NCI-H748 treated with DMSO at 0.1 percent for 48 hours (cell line): ENCODE measurements around the gene CFTR.
"Not testable (repeated sequence)": the region's sequence is repeated elsewhere in the genome, so short reads cannot be mapped to it uniquely, and the experiment has no call there.

Source experiments
- DNase-seq: peaks from one replicate; lab custom pipeline; 2025; lab: John Stamatoyannopoulos, UW

The CFTR gene

GRCh38 chr7:117688126-117688525 lies 208.3 kb downstream of the CFTR start:
- no peak for DNase-seq

DNA sequence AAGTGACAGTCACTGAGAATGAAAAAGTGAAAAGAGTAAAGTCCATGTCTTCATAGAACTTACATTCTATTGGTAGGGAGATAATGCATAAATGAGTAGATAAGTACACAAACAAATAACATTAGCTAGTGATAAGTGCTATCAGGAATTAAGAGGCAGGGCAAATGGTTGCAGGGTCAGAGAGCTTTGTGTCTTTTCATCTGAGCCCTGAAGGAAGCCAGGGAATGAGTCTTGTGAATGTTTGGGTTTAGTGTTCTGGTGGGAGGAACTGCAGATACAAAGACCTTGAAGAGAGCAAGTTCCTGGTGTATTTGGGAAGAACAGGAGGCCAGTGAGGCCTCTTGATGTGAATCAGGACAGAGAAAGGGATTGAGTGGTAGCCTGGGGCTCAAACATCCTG lies 209.6 kb downstream of the CFTR start:
- DNase-seq = no peak

GRCh38 chr7:117690147-117690546 lies 210.3 kb downstream of the CFTR start:
- DNase-seq = no peak

- no peak for DNase-seq
Measured at GRCh38 chr7:117692338-117692737, 212.5 kb downstream of the CFTR start.

- no peak for DNase-seq
Measured at GRCh38 chr7:117698018-117698417, 218.2 kb downstream of the CFTR start.

DNA sequence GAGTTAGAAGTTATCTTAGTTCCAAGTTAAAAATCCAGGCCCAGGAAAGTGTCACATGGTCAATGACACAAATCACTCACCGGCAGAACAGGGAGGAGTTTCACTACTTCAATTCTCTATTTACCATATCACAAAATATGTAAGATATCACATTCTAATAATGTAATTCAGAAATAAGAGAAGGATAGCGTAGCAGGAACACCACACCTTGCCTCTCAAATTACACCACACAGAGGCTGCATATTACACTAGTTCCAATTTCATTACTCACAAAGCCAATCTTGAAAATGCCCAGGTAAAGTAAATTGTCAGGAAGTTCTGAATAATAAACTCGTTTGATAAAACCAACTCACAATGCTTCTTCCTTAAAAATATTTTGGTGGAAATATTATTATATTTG lies 224.2 kb downstream of the CFTR start:
- no peak for DNase-seq

- DNase-seq = no peak
Measured at GRCh38 chr7:117705630-117706029, 225.8 kb downstream of the CFTR start.

DNA sequence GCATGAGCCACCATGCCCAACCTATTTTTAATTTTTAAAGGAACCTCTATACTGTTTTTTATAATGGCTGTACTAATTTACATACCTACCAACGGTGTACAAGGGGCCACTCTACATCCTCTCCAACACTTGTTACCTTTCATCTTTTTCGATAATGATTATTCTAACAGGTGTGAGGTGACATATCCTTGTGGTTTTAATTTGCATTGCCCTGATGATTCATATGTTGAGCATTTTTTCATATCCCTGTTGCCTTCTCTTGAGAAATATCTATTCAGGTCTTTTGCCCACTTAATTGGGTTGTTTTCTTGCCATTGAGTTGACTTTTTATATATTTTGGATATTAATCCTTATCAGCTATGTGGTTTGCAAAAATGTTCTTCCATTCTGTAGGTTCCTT lies 226.4 kb downstream of the CFTR start:
- DNase-seq = no peak

DNA sequence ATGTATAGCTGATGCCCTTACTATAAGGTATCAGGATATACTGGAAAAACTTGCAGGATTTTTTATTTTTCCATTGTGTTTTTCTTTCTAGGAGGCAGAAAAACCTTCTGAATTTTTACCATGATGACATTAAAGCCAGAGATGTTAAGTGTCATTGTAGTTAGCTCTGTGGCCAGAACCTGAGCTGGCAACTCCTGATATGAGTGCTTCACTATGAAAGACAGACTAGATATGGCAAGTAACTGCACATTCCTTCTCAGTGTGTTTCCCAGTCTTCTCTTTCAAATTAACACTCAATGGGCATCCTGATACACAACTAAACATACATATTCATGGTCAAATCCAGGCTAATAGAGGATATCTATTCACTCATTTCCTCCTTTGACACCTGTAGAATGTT lies 227.3 kb downstream of the CFTR start:
- no peak for DNase-seq

DNA sequence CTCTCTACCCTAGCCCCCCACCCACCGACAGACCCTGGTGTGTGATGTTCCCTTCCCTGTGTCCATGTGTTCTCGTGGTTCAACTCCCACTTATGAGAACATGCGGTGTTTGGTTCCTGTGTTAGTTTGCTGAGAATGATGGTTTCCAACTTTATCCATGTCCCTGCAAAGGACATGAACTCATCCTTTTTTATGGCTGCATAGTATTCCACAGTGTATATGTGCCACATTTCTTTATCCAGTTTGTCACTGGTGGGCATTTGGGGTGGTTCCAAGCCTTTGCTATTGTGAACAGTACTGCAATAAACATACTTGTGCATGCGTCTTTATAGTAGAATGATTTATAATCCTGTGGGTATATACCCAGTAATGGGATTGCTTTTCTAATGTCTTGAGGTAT lies 228.3 kb downstream of the CFTR start:
- DNase-seq = not testable (repeated sequence)

GRCh38 chr7:117711556-117711955 lies 231.7 kb downstream of the CFTR start:
- DNase-seq = no peak

GRCh38 chr7:117715784-117716445 lies 236.1 kb downstream of the CFTR start:
- DNase-seq = peak; percentile 75

- DNase-seq = no peak
Measured at GRCh38 chr7:117716707-117717299, 237.0 kb downstream of the CFTR start.

DNA sequence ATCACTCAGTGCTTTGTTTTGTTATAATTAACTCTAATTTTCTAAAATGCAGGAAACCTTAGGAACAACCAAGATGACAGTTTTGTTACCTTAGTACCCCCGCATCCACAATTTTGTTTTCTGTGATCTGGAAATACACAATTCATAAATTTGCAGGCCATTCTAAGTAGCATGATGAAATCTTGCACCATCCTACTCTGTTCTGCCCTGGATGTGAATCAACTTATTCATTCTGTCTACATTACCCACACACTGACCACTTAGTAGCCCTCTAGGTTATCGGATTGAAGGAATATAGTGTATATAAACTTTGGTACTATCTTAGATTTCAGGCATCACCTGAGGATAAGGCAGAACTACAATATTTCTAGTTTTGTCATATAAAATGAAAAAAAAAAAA lies 237.5 kb downstream of the CFTR start:
- no peak for DNase-seq
